Keratinocyte (primary cell): Measurements from ENCODE around the gene ZNF619. TPM values are rescaled to one million over a fixed set of nuclear protein-coding genes. Genes with fewer than 3 reads are reported as not detected.

Experiments used
- DNase-seq: peaks from one replicate; pipeline ENCODE4 v3.0.0-alpha.2; 2011; ENCODE audit warnings: low read depth, missing footprints, low spot score
- FAIRE-seq: peaks from 2 replicates; lab custom pipeline; 2011; peaks lifted over from hg19 to GRCh38; lab: Jason Lieb, UNC
- H2AFZ ChIP-seq: 2 replicates; pipeline ENCODE4 v1.6.0; 2012; ENCODE audit warnings: low read length, control low read depth, inconsistent platforms; ENCODE audit not compliant: control insufficient read depth
- H3K27ac ChIP-seq: 2 replicates; pipeline ENCODE4 v1.5.1; 2011; ENCODE audit warnings: low read length; ENCODE audit not compliant: control insufficient read depth, insufficient read depth
- H3K27me3 ChIP-seq: 3 replicates; pipeline ENCODE4 v1.6.0; 2011; ENCODE audit warnings: low read length; ENCODE audit not compliant: control insufficient read depth, insufficient read depth; ENCODE audit errors: extremely low read depth
- H3K36me3 ChIP-seq, 2 experiments: 2 replicates in 1 of 2; 3 replicates in 1 of 2; pipeline ENCODE4 v1.5.1; 2011; ENCODE audit warnings: low read length in 2 of 2, mild to moderate bottlenecking in 1 of 2; ENCODE audit not compliant: control insufficient read depth in 2 of 2, insufficient read depth in 2 of 2; ENCODE audit errors: extremely low read depth in 1 of 2
- H3K4me1 ChIP-seq: 3 replicates; pipeline ENCODE4 v1.5.1; 2011; ENCODE audit warnings: low read length; ENCODE audit not compliant: control insufficient read depth, insufficient read depth; ENCODE audit errors: extremely low read depth
- H3K4me2 ChIP-seq: 3 replicates; pipeline ENCODE4 v1.6.0; 2011; ENCODE audit warnings: low read depth, low read length; ENCODE audit not compliant: control insufficient read depth, insufficient read depth; ENCODE audit errors: extremely low read depth
- H3K4me3 ChIP-seq, 3 experiments: fragments of 200-600 bp in 1 of 3; sonication (generic) in 1 of 3; 2 replicates in 2 of 3; 3 replicates in 1 of 3; pipeline ENCODE4 v1.5.1; 2011 to 2016; ENCODE audit warnings: low read length in 3 of 3, mild to moderate bottlenecking in 3 of 3, control low read depth in 2 of 3, inconsistent platforms in 1 of 3, low read depth in 1 of 3, mixed read lengths in 1 of 3, mixed run types in 1 of 3, moderate library complexity in 1 of 3; ENCODE audit not compliant: control insufficient read depth in 2 of 3, insufficient read depth in 2 of 3; ENCODE audit errors: extremely low read depth in 1 of 3
- H3K79me2 ChIP-seq: 2 replicates; pipeline ENCODE4 v1.6.0; 2012; ENCODE audit warnings: low read length; ENCODE audit not compliant: control insufficient read depth, insufficient read depth
- H3K9ac ChIP-seq: 3 replicates; pipeline ENCODE4 v1.6.0; 2011; ENCODE audit warnings: low read length; ENCODE audit not compliant: control insufficient read depth, insufficient read depth; ENCODE audit errors: extremely low read depth
- H3K9me1 ChIP-seq: 3 replicates; pipeline ENCODE4 v1.6.0; 2011; ENCODE audit warnings: low read length; ENCODE audit not compliant: control insufficient read depth, insufficient read depth; ENCODE audit errors: extremely low read depth
- H3K9me3 ChIP-seq: 2 replicates; pipeline ENCODE4 v1.5.1; 2012; ENCODE audit warnings: low read depth, low read length; ENCODE audit not compliant: control insufficient read depth
- H4K20me1 ChIP-seq: 3 replicates; pipeline ENCODE4 v1.6.0; 2011; ENCODE audit warnings: low read length; ENCODE audit not compliant: control insufficient read depth, insufficient read depth; ENCODE audit errors: extremely low read depth
- EZH2 ChIP-seq: IDR thresholded peaks from one replicate; pipeline ENCODE4 v1.6.1; 2012; ENCODE audit warnings: inconsistent platforms, mild to moderate bottlenecking, low read length, moderate library complexity
- dilution Hi-C: fragments of 300-500 bp; cut with MboI; formaldehyde crosslinking; loops from one replicate; pipeline ENCODE4 v1.7.0; 2020; ENCODE audit warnings: low sequenced_read_pairs; ENCODE audit not compliant: extremely low pct_ligation_motif_present
- polyA plus RNA-seq, 5 experiments: library from polyadenylated mRNA; depleted of rRNA in 3 of 5; stranded (reverse) in 3 of 5; stranded (forward) in 1 of 5; unstranded in 1 of 5; fragments of >200 nt; gene quantifications; 1 replicate in 1 of 5; 2 replicates in 3 of 5; 3 replicates in 1 of 5; pipeline versions ENCODE4 v1.2.1 to v1.2.3, GENCODE V29; 2011 to 2012; ENCODE audit warnings: missing spikeins in 2 of 5, low read depth in 1 of 5, low replicate concordance in 1 of 5
- TF ChIP-seq, protein P1 (sequence below), 3 experiments: IDR thresholded peaks in 1 of 3; conservative IDR thresholded peaks in 1 of 3; optimal IDR thresholded peaks in 1 of 3; 2 replicates in 2 of 3; 3 replicates in 1 of 3; pipeline versions ENCODE3 to v1.5.1; 2011; ENCODE audit warnings: low read length in 3 of 3, mild to moderate bottlenecking in 3 of 3, moderate library complexity in 2 of 3, control low read depth in 1 of 3, inconsistent platforms in 1 of 3; ENCODE audit not compliant: insufficient read depth in 2 of 3; ENCODE audit errors: extremely low read depth in 1 of 3

The ZNF619 gene
- polyA plus RNA-seq, 1 donor (not counting 4 experiments of a cell fraction or from before 2014, with no cell fraction given) = 3.1 TPM

DNA sequence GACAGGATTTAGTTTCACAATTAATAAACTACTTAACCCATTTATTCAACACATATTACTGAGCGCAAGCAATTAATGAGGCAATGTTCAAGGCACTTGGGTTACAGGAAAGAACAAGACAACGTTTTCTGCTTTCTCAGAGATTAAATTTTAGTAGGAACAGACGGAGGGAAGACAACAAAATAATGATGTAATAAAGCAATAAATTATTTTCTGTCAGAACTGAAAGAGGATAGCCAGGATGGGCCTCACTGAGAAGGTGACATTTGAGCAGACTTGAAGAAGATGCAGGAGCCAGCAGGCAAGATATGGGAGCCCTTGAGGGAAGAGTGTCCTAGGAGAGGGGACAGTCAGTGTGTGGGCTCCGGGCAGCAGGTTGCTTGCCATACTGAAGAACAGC lies 31.0 kb upstream of the ZNF619 start:
- no peak overlapping the region for H3K27ac ChIP-seq
- no peaks in the 10 kb centered on the region for H3K36me3 ChIP-seq
- no peaks in the 10 kb centered on the region for H4K20me1 ChIP-seq
- H3K4me1 ChIP-seq = peaks cover 6% of the 10 kb centered on the region
- no peak overlapping the region for H3K9ac ChIP-seq
- no peaks in the 10 kb centered on the region for H3K9me3 ChIP-seq
- no peak for DNase-seq
- no peak for TF ChIP-seq EZH2
- H3K4me2 ChIP-seq = no peak overlapping the region
- H2AFZ ChIP-seq = no peak overlapping the region
- no peaks in the 10 kb centered on the region for H3K27me3 ChIP-seq
- dilution Hi-C loops = no loop called here
- FAIRE-seq = no peak
- no peaks in the 10 kb centered on the region for H3K79me2 ChIP-seq
- H3K9me1 ChIP-seq = no peaks in the 10 kb centered on the region
- H3K4me3 ChIP-seq = no peak overlapping the region

DNA sequence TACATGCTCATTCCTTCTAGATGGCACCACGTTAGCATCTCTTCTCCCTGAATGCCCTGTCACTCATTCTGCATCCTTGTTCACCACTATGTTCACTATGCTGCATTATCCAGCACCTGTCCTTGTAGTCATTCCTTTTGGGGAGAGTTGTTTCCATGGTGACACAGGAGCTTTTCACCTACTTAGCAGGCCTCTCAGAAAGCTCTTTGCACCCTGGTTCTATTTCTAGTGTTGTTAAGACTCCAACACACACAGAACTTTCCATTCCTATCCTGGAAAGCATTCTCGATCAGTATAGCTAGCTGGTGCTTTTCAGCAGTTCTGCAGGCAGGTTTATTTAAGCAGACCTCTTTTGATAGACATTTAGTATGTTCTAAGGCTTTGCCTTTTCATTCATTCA lies 26.5 kb upstream of the ZNF619 start:
- no peak overlapping the region for H3K4me3 ChIP-seq
- FAIRE-seq (no peak), DNase-seq (no peak)
- H3K79me2 ChIP-seq = no peaks in the 10 kb centered on the region
- H4K20me1 ChIP-seq = no peaks in the 10 kb centered on the region
- no peak overlapping the region for H3K9ac ChIP-seq
- dilution Hi-C loops = no loop called here
- no peaks in the 10 kb centered on the region for H3K9me1 ChIP-seq
- H3K27ac ChIP-seq = no peak overlapping the region
- H3K27me3 ChIP-seq = no peaks in the 10 kb centered on the region
- no peak for TF ChIP-seq EZH2
- TF ChIP-seq, protein P1, sequence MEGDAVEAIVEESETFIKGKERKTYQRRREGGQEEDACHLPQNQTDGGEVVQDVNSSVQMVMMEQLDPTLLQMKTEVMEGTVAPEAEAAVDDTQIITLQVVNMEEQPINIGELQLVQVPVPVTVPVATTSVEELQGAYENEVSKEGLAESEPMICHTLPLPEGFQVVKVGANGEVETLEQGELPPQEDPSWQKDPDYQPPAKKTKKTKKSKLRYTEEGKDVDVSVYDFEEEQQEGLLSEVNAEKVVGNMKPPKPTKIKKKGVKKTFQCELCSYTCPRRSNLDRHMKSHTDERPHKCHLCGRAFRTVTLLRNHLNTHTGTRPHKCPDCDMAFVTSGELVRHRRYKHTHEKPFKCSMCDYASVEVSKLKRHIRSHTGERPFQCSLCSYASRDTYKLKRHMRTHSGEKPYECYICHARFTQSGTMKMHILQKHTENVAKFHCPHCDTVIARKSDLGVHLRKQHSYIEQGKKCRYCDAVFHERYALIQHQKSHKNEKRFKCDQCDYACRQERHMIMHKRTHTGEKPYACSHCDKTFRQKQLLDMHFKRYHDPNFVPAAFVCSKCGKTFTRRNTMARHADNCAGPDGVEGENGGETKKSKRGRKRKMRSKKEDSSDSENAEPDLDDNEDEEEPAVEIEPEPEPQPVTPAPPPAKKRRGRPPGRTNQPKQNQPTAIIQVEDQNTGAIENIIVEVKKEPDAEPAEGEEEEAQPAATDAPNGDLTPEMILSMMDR (optimal IDR thresholded peaks at IDR 0.05 in 1 of 3, IDR thresholded peaks at IDR 0.05 in 1 of 3, conservative IDR thresholded peaks at IDR 0.05 in 1 of 3; ENCODE audit: extremely low read depth in 1 of 3, insufficient read depth in 2 of 3, low read length in 3 of 3) = no peak
- no peak overlapping the region for H3K4me2 ChIP-seq
- no peaks in the 10 kb centered on the region for H3K9me3 ChIP-seq
- no peak overlapping the region for H2AFZ ChIP-seq
- peaks cover 17% of the 10 kb centered on the region for H3K4me1 ChIP-seq
- H3K36me3 ChIP-seq = no peaks in the 10 kb centered on the region

DNA sequence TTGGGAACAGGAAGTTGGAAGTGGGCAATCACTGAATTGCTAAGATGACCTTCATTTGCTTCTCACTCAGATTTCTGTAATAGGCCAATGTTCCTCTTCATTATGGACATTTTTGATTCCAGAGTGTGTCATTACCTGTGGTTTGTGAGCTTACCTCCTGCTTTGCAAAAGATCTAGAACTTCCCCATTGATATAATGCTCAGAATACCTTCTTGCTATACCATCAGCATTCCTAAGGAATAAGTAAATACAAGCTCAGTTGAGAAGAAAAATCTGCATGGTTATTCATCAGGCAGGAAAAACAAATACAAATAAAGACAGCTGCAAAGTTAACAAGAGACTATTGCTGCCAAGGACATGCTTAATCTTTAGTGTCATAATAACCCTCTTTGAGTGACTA lies 25.4 kb upstream of the ZNF619 start:
- Histone ChIP-seq H3K79me2 (no peaks in the 10 kb centered on the region), H3K4me2 (no peak overlapping the region), H3K9ac (no peak overlapping the region), H3K9me3 (no peaks in the 10 kb centered on the region), H3K27ac (no peak overlapping the region), H4K20me1 (no peaks in the 10 kb centered on the region), H3K4me3 (no peak overlapping the region), H3K36me3 (no peaks in the 10 kb centered on the region), H3K4me1 (peaks cover 17% of the 10 kb centered on the region), H3K27me3 (no peaks in the 10 kb centered on the region), H2AFZ (no peak overlapping the region), H3K9me1 (no peaks in the 10 kb centered on the region)
- dilution Hi-C loops = no loop called here
- DNase-seq (no peak), FAIRE-seq (no peak)
- TF ChIP-seq, protein P1 (optimal IDR thresholded peaks at IDR 0.05 in 1 of 3, IDR thresholded peaks at IDR 0.05 in 1 of 3, conservative IDR thresholded peaks at IDR 0.05 in 1 of 3; ENCODE audit: extremely low read depth in 1 of 3, insufficient read depth in 2 of 3, low read length in 3 of 3) = no peak
- TF ChIP-seq EZH2 = no peak
